ENCODE results near the gene SMARCAL1.

Gene SMARCAL1

DNA sequence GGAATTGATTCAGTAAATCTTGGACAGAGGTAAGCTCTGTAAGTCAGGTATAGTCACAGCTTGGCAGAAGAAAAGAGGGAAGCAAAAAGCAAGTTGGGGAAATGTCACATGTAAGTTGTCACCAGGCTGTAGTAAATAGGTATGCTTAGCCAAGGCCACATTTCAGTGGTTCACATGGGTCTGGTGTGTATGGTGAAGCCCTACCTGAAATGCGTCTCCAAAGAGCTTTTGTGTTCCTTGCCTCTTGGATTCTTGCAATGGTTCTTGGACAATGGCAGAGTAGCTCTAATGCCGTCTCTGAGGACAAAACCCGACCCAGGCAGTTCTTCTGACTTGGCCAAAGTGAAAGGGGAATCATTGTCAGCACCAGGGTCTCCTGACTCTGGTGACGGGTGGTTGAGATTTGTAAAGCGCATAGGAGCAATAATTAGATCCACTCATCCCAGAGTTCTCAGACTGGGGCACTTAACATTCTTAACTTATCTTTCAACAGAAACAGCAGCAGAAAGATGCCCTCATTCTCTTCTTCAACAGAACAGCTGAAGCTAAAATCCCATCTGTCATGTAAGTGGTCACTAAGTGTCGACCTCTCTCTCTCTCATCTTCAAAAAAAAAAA lies 51.9 kb downstream of the SMARCAL1 start:
- Mint-ChIP-seq H3K36me3 (peaks cover 33% of the 10 kb centered on the region), H3K27ac (no peak overlapping the region), H3K4me3 (no peak overlapping the region), H3K4me1 (no peaks in the 10 kb centered on the region), H3K9me3 (no peaks in the 10 kb centered on the region), H3K27me3 (no peaks in the 10 kb centered on the region)
- ATAC-seq (ENCODE audit: low read depth) (no peak), DNase-seq (ENCODE audit: low spot score in 2 of 2) (no peak)

DNA sequence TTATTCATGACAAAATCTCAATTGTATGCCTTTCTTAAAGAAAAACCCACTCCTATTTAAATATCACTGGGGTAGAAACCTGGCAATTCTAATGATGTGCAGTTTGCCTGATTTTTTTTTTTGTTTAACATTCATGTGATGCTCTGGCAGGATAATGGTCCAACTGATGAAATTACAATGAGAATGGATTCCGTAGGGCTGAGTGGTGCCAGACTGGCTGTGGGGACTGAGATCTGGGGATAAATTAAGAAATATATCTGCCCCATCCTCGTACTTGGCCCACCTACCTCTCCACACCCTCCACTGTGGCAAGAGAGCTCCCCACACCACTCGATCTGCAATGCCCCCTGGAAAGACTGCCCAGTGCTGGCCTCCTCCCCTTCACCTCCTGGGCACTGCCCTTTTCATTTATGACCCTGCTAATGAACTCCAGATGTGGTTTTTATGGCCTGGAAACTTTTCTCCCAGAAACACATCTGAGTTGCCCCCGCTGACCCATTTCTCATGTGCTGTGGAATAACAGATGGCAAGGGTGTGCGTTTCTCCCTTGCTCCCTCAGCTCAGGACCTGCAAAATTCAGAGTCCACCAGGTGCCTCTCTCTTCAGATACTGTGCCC lies 53.4 kb downstream of the SMARCAL1 start:
- Mint-ChIP-seq H3K27ac (peak overlapping the region; percentile 50), H3K4me1 (no peaks in the 10 kb centered on the region), H3K9me3 (no peaks in the 10 kb centered on the region), H3K4me3 (no peak overlapping the region), H3K27me3 (no peaks in the 10 kb centered on the region), H3K36me3 (peaks cover 39% of the 10 kb centered on the region)
- no peak for ATAC-seq (ENCODE audit: low read depth)
- DNase-seq (ENCODE audit: low spot score in 2 of 2), result no peak

DNA sequence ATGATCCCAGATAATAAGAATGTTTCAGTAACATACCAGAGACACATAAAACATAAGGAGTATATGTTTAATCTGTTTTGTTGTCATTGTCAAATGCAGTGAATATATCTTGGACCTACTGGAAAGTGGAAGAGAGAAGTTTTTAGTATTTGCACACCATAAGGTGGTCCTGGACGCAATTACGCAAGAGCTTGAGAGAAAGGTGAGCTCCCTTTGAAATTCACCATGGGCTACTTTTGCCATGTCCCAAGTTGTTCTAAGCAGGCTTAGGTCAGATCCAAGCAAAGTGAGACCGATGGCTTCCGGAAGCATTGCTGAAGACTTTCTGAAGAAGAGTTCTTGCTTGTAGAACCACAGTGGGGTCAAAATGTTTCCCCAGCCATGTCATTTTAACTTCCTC lies 55.6 kb downstream of the SMARCAL1 start:
- DNase-seq (ENCODE audit: low spot score in 2 of 2) (no peak), ATAC-seq (ENCODE audit: low read depth) (no peak)
- Mint-ChIP-seq H3K36me3 (peaks cover 33% of the 10 kb centered on the region), H3K4me3 (no peak overlapping the region), H3K4me1 (no peaks in the 10 kb centered on the region), H3K9me3 (no peaks in the 10 kb centered on the region), H3K27ac (peak overlapping the region; percentile 35), H3K27me3 (no peaks in the 10 kb centered on the region)

DNA sequence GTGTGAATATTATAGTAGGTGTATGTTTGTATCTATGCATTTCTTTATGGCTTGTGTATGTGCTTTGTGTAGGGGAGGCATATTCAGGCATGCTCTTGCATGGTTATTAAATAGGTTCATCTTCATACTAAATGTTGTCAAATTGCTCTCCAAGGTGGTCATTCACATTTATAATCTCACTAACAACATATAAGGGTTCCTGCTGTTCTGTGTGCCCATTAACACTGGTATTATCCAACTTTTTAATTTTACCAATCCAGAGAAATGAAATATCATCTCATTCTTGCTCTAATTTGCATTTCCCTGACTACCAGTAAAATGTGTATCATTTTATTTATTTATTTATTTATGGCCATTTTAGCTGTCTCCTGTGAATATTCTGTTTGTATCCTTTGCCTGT lies 57.4 kb downstream of the SMARCAL1 start:
- Mint-ChIP-seq H3K9me3 (no peaks in the 10 kb centered on the region), H3K36me3 (peaks cover 27% of the 10 kb centered on the region), H3K4me1 (peaks cover under 1% of the 10 kb centered on the region), H3K4me3 (no peak overlapping the region), H3K27ac (no peak overlapping the region), H3K27me3 (no peaks in the 10 kb centered on the region)
- DNase-seq (ENCODE audit: low spot score in 2 of 2), result no peak
- ATAC-seq (ENCODE audit: low read depth), result no peak

DNA sequence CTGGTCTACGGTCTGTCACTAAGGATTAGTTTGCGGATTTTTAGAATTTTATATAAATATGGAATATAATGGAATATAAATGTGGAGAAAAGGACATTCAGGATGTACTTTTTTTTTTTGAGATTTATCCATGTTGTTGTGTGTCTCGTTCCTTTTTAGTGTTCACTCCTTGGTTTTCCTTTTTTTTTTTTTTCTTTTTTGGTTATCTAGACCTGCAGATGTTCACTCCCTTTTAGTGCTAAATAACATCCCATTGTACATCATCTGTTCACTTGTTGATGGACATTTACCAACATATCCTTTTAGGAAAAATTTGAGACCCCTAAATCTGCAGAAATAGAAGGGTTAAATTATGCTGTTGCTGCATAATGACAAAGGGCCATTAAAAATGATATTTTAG lies 60.9 kb downstream of the SMARCAL1 start:
- H3K27ac Mint-ChIP-seq, result no peak overlapping the region
- H3K9me3 Mint-ChIP-seq, result no peaks in the 10 kb centered on the region
- H3K4me1 Mint-ChIP-seq, result peaks cover 9% of the 10 kb centered on the region
- H3K4me3 Mint-ChIP-seq, result no peak overlapping the region
- peaks cover 17% of the 10 kb centered on the region for H3K36me3 Mint-ChIP-seq
- ATAC-seq (ENCODE audit: low read depth), result no peak
- no peak for DNase-seq (ENCODE audit: low spot score in 2 of 2)
- H3K27me3 Mint-ChIP-seq, result no peaks in the 10 kb centered on the region

DNA sequence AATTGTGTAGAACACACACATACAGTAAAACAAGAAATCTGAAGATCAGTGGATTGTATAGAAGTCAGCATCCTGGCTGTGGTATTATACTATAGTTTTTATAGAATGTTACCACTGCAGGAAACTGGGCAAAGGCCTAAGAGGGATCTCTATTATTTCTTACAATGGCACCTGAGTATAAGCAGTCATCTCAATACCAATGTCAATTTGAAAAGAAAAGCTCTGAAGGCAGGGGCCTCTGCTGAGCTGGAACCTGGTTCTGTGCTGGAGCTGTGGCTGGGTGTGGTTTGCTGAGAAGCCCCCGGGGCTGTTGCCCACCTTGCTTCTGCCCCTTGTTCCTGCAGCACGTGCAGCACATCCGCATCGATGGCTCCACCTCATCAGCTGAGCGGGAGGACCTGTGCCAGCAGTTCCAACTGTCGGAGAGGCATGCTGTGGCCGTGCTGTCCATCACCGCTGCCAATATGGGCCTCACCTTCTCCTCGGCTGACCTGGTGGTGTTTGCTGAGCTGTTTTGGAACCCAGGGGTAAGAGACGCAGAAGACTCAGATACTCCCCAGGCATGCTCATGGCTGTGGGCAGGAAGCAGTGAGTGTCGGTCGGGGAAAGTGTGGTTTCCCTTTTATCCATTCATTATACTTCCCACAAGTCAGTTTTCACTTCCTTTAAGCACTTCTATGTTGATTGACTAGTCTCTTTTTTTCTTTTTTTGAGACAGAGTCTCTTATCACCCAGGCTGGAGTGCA lies 62.8 kb downstream of the SMARCAL1 start:
- Mint-ChIP-seq H3K9me3 (no peaks in the 10 kb centered on the region), H3K4me3 (no peak overlapping the region), H3K4me1 (peaks cover 9% of the 10 kb centered on the region), H3K36me3 (peaks cover 14% of the 10 kb centered on the region), H3K27ac (no peak overlapping the region), H3K27me3 (no peaks in the 10 kb centered on the region)
- ATAC-seq (ENCODE audit: low read depth) (peak; percentile 59), DNase-seq (ENCODE audit: low spot score in 2 of 2) (no peak)

DNA sequence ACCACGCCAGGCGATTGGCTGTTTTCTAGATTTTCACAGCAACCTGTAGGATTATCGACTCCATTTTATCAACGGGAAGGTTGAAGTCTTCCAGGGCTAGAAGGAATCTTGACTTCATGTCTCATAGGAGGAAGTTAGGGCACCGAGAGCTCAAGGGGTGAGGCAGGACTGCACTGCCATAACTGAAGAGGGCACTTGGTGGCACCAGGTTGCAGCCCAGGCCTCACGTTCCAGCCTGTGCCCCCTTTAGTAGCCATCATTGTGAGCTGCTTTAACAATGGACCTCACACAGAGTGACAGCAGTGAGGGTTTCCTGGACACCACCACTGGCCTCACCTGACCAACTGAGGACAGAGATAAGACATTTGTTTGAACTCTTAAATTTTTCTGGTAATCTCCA lies 63.5 kb downstream of the SMARCAL1 start:
- Mint-ChIP-seq H3K4me3 (no peak overlapping the region), H3K4me1 (peaks cover 9% of the 10 kb centered on the region), H3K27me3 (no peaks in the 10 kb centered on the region), H3K36me3 (peaks cover 19% of the 10 kb centered on the region), H3K9me3 (no peaks in the 10 kb centered on the region), H3K27ac (no peak overlapping the region)
- ATAC-seq (ENCODE audit: low read depth), result no peak
- DNase-seq (ENCODE audit: low spot score in 2 of 2), result no peak

DNA sequence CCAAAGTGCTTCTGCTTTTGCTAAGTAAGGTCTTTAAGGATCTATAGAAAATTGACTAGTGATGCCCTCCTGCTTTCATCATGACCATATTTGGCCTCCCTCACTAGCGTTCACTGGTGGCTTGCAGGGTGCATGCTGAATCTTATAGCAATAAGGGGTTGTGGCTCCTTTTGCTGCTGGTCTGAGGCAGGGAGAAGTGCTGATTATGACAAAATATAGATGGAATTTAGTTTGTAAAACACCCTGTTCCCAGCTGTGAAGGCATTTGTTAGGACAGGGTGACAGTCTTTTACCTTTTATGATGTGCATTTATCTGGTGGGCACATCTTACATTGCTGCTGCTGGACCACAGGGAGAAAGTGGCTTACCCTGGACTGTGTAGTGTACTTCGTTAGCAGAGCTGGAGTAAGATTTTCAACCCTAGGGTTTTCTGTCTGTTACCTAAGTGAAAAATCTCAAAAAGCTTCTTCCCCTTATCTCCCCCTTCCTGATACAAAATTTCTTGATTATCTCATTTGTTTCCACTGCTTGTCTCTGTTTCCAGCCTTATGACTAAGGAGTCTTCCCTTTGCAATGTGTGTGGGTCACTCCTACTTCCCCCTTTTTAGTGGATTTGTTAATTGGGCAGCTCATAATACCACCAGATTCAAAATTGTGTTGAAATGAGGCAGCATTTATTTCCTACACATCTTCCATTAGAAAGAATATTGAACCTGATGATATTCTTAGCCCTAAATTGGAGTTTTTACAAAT lies 65.2 kb downstream of the SMARCAL1 start:
- peaks cover 9% of the 10 kb centered on the region for H3K4me1 Mint-ChIP-seq
- H3K27me3 Mint-ChIP-seq, result no peaks in the 10 kb centered on the region
- DNase-seq (ENCODE audit: low spot score in 2 of 2), result no peak
- no peaks in the 10 kb centered on the region for H3K9me3 Mint-ChIP-seq
- ATAC-seq (ENCODE audit: low read depth), result no peak
- H3K36me3 Mint-ChIP-seq, result peaks cover 27% of the 10 kb centered on the region
- no peak overlapping the region for H3K4me3 Mint-ChIP-seq
- no peak overlapping the region for H3K27ac Mint-ChIP-seq

DNA sequence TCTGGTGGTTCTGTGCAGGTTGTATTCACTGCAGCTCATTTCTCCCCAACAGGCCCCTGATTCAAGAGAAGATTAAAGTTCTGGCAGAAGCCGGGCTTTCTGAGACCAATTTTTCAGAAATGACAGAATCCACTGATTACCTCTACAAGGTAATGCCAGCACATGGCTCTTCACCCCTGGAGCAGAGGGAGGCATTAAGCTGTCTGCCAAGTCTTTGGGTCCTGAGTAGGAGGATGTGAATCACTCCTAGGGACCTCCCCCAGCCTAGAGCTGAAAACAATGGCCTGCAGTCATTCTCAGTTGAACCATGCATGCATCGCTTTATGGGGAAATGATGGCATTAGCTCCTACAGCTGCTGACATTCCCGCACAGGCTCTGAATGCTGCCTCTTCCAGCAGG lies 65.9 kb downstream of the SMARCAL1 start:
- ATAC-seq (ENCODE audit: low read depth) (no peak), DNase-seq (ENCODE audit: low spot score in 2 of 2) (no peak)
- no peaks in the 10 kb centered on the region for H3K27me3 Mint-ChIP-seq
- H3K36me3 Mint-ChIP-seq, result peaks cover 32% of the 10 kb centered on the region
- no peak overlapping the region for H3K4me3 Mint-ChIP-seq
- no peak overlapping the region for H3K27ac Mint-ChIP-seq
- H3K9me3 Mint-ChIP-seq, result no peaks in the 10 kb centered on the region
- H3K4me1 Mint-ChIP-seq, result peaks cover 9% of the 10 kb centered on the region

DNA sequence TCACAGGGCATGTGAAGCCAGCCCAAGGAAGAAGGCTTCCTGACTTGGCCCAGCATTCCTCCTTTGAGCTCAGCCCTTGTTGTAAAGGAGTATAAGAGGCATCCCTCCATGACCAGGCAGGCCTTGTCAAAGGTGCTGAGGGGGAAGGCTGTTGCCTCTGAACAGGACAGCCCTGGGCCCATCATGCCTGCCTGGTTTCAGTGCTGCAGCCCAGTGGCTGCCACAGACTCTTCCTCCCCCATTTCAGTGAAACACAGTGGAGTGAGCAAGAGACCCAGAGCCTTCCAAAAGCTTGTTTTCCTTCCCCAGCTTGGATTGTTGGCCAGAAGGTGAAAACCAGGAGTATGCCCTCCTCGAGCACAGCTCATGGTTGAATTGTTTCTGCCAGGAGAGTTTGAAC lies 66.5 kb downstream of the SMARCAL1 start:
- DNase-seq (ENCODE audit: low spot score in 2 of 2) (no peak), ATAC-seq (ENCODE audit: low read depth) (no peak)
- Mint-ChIP-seq H3K36me3 (peaks cover 32% of the 10 kb centered on the region), H3K27me3 (no peaks in the 10 kb centered on the region), H3K27ac (no peak overlapping the region), H3K4me3 (no peak overlapping the region), H3K9me3 (no peaks in the 10 kb centered on the region), H3K4me1 (peaks cover 9% of the 10 kb centered on the region)

DNA sequence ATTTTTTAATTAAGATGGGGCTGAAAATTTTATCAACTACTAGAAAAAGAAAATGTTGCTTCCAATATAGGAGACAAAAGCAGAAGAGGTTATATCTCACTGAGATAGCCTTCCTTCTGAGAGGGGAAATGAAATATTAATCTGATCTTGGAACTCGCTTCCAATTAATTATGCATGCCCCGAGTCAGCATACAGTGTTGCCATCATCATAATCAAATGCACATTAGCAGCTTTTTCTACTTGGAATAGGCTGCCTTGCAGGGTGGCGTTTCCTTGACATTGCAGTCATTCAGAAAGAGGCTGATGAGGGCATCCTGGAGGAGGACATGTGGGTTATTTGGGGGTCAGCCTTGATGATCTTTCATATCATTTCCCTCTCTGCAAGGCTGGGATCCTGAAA lies 67.9 kb downstream of the SMARCAL1 start:
- ATAC-seq (ENCODE audit: low read depth), result no peak
- Mint-ChIP-seq H3K36me3 (peaks cover 32% of the 10 kb centered on the region), H3K27ac (no peak overlapping the region), H3K4me3 (no peak overlapping the region), H3K4me1 (peaks cover 5% of the 10 kb centered on the region), H3K9me3 (no peaks in the 10 kb centered on the region), H3K27me3 (no peaks in the 10 kb centered on the region)
- no peak for DNase-seq (ENCODE audit: low spot score in 2 of 2)

DNA sequence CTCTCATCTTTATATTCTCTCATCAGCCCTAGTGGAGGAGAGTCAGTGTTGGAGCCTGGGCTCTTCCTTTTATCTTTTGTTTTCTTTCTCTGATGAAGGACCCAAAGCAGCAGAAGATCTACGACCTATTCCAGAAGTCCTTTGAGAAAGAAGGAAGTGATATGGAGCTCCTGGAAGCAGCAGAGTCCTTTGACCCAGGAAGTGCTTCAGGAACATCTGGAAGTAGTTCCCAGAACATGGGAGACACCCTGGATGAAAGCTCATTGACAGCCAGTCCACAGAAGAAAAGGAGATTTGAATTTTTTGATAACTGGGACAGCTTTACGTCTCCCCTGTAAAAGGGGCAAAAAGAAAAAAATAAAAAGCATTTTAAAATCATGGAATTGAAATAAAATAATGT lies 70.4 kb downstream of the SMARCAL1 start:
- no peaks in the 10 kb centered on the region for H3K9me3 Mint-ChIP-seq
- DNase-seq (ENCODE audit: low spot score in 2 of 2) (no peak), ATAC-seq (ENCODE audit: low read depth) (no peak)
- no peaks in the 10 kb centered on the region for H3K27me3 Mint-ChIP-seq
- H3K4me3 Mint-ChIP-seq, result no peak overlapping the region
- H3K36me3 Mint-ChIP-seq, result peaks cover 29% of the 10 kb centered on the region
- no peak overlapping the region for H3K27ac Mint-ChIP-seq
- H3K4me1 Mint-ChIP-seq, result no peaks in the 10 kb centered on the region

DNA sequence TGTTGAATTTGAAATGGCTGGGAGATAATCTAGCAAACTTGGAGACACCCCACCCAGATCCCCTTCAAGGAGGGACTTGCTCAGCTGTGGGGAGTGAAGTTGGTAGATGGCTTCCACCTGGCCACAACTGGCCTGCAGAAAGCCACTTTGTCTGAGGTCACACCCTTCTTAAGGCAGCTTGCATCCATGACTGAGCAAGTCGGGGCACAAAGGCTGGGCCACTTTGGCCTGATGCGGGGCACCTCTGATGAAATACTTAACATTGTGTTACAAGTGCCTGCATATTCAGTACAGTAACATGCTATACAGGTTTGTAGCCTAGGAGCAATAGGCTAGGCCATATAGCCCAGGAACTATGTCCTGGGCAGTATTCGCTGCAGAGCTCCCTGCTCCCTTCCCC lies 73.0 kb downstream of the SMARCAL1 start:
- H3K9me3 Mint-ChIP-seq, result no peaks in the 10 kb centered on the region
- H3K4me1 Mint-ChIP-seq, result no peaks in the 10 kb centered on the region
- ATAC-seq (ENCODE audit: low read depth) (no peak), DNase-seq (ENCODE audit: low spot score in 2 of 2) (no peak)
- H3K27me3 Mint-ChIP-seq, result no peaks in the 10 kb centered on the region
- H3K4me3 Mint-ChIP-seq, result no peak overlapping the region
- H3K27ac Mint-ChIP-seq, result peak overlapping the region; percentile 70
- peaks cover 18% of the 10 kb centered on the region for H3K36me3 Mint-ChIP-seq

DNA sequence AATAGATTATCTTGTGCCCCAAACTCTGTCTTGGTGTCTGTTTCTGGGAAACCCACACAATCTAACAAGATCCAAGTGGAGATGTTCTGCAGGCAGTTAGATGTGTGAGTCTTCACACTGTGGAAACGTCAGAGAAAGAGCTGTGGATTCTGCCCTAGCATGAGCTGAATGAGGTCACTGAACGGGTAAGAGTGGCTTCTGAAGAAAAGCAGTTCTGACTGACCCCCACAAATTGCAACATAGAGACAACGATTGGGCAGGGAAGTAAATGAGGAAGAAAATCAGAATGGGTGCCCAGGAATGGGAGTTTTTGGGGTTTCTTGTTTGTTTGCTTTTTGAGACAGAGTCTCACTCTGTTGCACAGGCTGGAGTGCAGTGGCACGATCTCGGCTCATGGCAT lies 73.5 kb downstream of the SMARCAL1 start:
- no peak for ATAC-seq (ENCODE audit: low read depth)
- Mint-ChIP-seq H3K4me3 (no peak overlapping the region), H3K4me1 (no peaks in the 10 kb centered on the region)

More for the DNA sequence above, 73.5 kb downstream of the SMARCAL1 start:
- no peaks in the 10 kb centered on the region for H3K27me3 Mint-ChIP-seq
- no peak for DNase-seq (ENCODE audit: low spot score in 2 of 2)
- no peaks in the 10 kb centered on the region for H3K9me3 Mint-ChIP-seq
- peak overlapping the region; percentile 70 for H3K27ac Mint-ChIP-seq
- peaks cover 14% of the 10 kb centered on the region for H3K36me3 Mint-ChIP-seq
